GM21529 (cell line): Measurements from ENCODE around the gene ATP6V0A4.

Experiments
- ATAC-seq: cut with Tn5 transposase; IDR thresholded peaks from one replicate; pipeline ENCODE4 v1.9.1; 2021; ENCODE audit not compliant: unreplicated experiment

The ATP6V0A4 gene

GRCh38 chr7:138663725-138664710 is 134.0 kb downstream of the ATP6V0A4 start:
- no peak for ATAC-seq

DNA sequence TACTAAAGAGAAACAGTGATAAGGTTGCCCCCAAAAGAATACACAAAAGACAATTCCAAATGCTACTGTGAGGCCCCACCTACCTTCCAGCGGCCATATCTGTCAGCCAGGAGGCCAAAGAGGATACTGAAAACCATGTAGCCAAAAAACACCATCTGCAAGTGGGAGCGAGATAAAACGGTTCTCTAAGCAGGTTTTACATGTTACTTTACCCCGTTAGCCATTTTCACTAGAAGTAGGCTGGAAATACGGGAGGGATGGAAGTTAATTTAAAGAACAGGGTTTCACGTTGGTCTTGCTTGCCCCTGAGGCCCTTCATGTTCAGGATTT is 135.0 kb downstream of the ATP6V0A4 start:
- ATAC-seq, result no peak

GRCh38 chr7:138662076-138662990 is 135.7 kb downstream of the ATP6V0A4 start:
- no peak for ATAC-seq

- ATAC-seq, result no peak
These were observed 136.8 kb downstream of the ATP6V0A4 start for GRCh38 chr7:138661069-138661635.

GRCh38 chr7:138658889-138659288 is 139.1 kb downstream of the ATP6V0A4 start:
- no peak for ATAC-seq

GRCh38 chr7:138657854-138658386 is 140.1 kb downstream of the ATP6V0A4 start:
- ATAC-seq, result no peak

DNA sequence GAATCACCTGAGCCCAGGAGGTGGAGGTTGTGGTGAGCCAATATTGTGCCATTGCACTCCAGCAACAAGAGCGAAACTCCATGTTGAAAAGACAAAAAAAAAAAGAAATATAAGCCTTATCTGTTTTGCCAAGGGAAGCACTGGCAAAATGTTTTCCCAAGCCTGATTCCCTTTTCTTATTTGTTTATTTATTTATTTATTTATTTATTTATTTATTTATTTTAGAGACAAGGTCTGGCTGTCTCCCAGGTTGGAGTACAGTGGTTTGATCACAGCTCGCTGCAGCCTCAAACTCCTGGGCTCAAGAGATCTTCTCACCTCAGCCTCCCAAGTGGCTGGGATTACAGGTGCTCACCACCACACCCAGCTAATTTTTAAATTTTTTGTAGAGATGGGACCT is 141.0 kb downstream of the ATP6V0A4 start:
- no peak for ATAC-seq
